HG03354 (cell line): ENCODE measurements around the gene LSAMP.
"Not testable (repeated sequence)": the region's sequence is repeated elsewhere in the genome, so short reads cannot be mapped to it uniquely, and the experiment has no call there.

Experiments
- ATAC-seq: cut with Tn5 transposase; IDR thresholded peaks from one replicate; pipeline ENCODE4 v1.9.1; 2021; ENCODE audit warnings: mild to moderate bottlenecking; ENCODE audit not compliant: unreplicated experiment, poor library complexity, severe bottlenecking

The LSAMP gene

DNA sequence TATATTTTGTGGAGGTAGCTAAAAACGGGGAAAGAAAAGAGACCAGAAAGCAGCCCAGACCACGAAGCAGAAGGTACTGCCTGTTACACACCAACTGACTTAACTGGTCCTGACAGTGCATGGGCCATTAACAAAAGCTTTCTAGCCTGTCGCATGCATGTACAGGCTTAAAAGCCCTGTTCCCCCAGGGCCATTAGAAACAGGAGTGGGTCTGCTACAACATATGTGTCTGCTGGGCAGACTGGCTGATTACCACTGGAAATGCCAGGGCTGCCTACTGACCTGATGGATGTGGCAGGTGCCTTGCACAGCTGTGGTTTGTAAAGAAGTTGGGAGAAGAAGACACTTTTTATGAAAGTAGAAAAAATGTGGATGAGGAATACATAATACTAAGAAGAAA lies 684.6 kb downstream of the LSAMP start:
- no peak for ATAC-seq

DNA sequence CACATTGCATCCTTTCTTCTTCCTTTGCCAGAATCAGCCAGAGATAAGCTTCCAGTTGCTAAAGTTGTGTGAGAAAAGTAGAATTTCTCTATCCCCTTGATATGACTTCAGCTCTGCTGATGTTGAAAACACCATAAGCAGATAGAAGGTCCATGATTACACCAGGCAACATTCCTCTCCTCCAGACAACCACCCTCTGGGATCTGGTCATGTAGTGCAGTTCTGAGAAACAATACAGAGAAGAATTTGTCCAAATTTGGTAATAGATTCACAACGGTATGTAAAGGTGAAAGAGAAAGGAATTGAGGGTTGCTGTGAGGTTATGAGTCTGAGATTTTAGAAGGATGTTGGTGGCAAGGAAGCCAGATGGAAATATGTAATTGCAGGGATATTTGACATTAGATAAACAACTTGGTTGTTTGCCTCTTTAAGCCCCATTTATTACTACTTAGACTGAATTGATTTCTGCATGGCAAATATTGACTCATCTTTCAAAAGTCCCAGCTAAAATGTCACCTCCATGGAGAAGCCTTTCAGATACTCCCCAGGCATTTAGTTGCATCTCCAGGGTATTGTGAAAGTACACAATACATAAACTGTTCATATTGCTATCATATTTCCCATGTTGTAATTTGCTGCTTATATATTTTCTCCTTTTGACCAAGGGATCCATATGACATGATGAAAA lies 687.1 kb downstream of the LSAMP start:
- no peak for ATAC-seq

DNA sequence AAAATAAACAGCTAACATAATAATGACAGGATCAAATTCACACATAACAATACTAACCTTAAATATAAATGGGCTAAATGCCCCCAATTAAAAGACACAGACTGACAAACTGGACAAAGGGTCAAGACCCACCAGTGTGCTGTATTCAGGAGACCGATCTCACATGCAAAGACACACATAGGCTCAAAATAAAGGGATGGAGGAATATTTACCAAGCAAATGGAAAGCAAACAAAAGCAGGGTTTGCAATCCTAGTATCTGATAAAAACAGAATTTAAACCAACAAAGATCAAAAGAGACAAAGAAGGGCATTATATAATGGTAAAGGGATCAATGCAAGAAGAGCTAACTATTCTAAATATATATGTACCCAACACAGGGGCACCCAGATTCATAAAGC lies 692.3 kb downstream of the LSAMP start:
- ATAC-seq, result not testable (repeated sequence)
